Cardiac muscle cell (in vitro differentiated cells and primary cell): ENCODE results near the gene ALKBH3. TPM values are rescaled to one million over a fixed set of nuclear protein-coding genes. Genes with fewer than 3 reads are reported as not detected.

Experiments
- DNase-seq, 2 donors: peaks; one replicate each; pipeline versions ENCODE4 v3.0.0 to v3.0.0-alpha.2; 2010 to 2017; ENCODE audit warnings: low read depth in 1 of 2, low spot score in 1 of 2
- H3K27ac ChIP-seq: fragments of 200-600 bp; sonication (generic); 2 replicates; pipeline ENCODE4 v1.5.1; 2016
- H3K27me3 ChIP-seq: fragments of 200-600 bp; sonication (generic); 2 replicates; pipeline ENCODE4 v1.6.0; 2016; ENCODE audit warnings: control low read depth
- H3K36me3 ChIP-seq: fragments of 200-600 bp; sonication (generic); 2 replicates; pipeline ENCODE4 v1.5.1; 2016; ENCODE audit warnings: control low read depth
- H3K4me1 ChIP-seq: fragments of 200-600 bp; sonication (generic); 2 replicates; pipeline ENCODE4 v1.8.1; 2017; ENCODE audit warnings: low read depth, mild to moderate bottlenecking, mixed run types
- H3K4me3 ChIP-seq: fragments of 200-600 bp; sonication (generic); 2 replicates; pipeline ENCODE4 v1.5.1; 2016; ENCODE audit warnings: mild to moderate bottlenecking
- H3K9me3 ChIP-seq: fragments of 200-600 bp; sonication (generic); 2 replicates; pipeline ENCODE4 v1.5.1; 2017; ENCODE audit warnings: low read depth, mild to moderate bottlenecking, control low read depth
- polyA plus RNA-seq: library from polyadenylated mRNA; unstranded; fragments of >200 nt; fragmentation: Nextera tagmentation; extraction: Ambion mirVana; gene quantifications from 2 replicates; pipeline ENCODE4 v1.2.1, GENCODE V29; 2016
- total RNA-seq: library from RNA; depleted of rRNA; stranded (reverse); fragments of >200 nt; gene quantifications from 2 replicates; pipeline ENCODE4 v1.2.3, GENCODE V29; 2016
- TF ChIP-seq, protein P1 (sequence below): IDR thresholded peaks from 2 replicates; pipeline ENCODE4 v1.5.1; 2012; ENCODE audit warnings: low read depth, mild to moderate bottlenecking, low read length

Gene ALKBH3
- total and polyA plus RNA-seq, 2 experiments from 2014 or later, result 25.0 to 26.4 TPM

DNA sequence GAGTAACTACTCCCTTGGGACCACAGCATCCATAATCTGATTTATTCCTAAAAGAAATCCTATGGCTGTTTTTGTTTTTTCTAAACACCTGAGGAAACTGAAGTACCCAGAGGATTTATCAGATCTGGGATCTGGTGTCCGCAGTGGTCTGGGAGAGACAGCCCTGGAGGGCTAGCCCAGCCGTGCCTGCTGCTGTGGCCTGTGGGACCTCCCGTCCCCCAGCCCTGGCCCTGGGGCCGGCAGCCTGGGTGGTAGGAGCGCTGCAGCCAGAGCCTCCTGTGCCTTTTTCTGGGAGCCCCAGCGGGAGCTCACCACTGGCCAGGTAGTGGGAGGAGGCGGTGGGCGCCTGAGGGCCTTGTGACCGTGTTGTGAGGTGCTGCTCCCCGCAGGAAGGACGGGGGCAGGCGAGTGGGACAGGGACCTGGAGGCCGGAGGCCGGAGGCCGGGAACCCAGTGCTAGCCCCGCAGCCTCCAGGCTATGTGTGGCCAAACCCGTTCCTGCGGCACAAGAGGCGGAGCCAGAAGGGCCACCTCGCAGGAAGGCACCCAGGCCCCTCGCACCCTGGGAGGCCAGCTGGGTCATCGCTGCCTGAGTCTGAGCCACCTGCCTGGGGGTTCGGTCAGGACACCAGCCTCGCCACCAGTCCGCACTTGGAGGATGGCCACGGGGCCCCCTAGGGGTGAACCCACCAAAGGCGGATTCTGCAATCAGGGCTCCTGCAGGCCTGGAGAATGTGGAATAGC, 43.7 kb downstream of the ALKBH3 start:
- H3K9me3 ChIP-seq, result no peaks in the 10 kb centered on the region
- H3K27me3 ChIP-seq, result no peaks in the 10 kb centered on the region
- TF ChIP-seq, protein P1, sequence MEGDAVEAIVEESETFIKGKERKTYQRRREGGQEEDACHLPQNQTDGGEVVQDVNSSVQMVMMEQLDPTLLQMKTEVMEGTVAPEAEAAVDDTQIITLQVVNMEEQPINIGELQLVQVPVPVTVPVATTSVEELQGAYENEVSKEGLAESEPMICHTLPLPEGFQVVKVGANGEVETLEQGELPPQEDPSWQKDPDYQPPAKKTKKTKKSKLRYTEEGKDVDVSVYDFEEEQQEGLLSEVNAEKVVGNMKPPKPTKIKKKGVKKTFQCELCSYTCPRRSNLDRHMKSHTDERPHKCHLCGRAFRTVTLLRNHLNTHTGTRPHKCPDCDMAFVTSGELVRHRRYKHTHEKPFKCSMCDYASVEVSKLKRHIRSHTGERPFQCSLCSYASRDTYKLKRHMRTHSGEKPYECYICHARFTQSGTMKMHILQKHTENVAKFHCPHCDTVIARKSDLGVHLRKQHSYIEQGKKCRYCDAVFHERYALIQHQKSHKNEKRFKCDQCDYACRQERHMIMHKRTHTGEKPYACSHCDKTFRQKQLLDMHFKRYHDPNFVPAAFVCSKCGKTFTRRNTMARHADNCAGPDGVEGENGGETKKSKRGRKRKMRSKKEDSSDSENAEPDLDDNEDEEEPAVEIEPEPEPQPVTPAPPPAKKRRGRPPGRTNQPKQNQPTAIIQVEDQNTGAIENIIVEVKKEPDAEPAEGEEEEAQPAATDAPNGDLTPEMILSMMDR, result peak; percentile 15
- peaks cover 5% of the 10 kb centered on the region for H3K36me3 ChIP-seq
- H3K27ac ChIP-seq, result peak overlapping the region; percentile 74
- H3K4me1 ChIP-seq, result peaks cover 12% of the 10 kb centered on the region
- no peak overlapping the region for H3K4me3 ChIP-seq
- DNase-seq, result no peak

DNA sequence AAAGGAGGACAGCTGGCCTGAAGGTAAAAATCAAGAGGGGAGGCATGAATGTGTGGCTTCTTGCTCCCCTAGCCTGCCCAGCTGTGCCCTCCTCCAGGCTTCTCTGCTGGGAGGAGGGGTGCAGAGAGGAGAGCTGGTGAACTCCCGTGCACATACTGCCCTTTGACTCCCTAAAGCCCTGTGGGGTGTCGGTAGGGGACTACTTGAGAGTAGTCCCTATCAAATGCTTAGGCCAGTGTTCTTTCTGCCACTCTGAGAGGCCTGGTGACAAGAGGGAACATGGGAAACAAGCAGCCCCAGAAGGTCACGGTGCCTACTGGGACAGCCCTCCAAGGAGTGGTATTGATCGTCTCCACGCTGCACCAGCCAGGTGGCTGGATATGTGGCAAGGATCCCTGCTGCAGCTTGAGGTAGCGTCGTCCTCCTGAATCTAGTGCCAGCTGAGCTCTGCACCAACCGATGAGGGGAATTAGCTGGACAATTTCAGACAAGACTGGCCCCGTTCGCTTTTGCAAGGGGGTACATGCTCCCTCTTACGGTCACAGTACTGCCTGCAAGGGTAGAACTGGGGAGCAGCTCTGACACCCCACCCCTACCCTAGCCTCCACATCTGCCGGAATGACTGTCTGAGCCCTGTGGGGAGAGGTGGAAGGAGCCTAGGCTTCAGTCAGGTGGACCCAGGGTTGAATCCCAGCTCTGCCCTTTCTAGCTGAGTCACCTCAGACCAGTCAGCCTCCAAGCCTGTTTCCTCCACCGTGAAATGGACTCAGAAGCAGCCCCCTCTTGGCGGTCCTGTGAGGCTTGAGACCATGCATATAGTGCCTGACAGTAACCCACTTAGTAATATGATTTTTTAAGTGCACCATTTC, 44.7 kb downstream of the ALKBH3 start:
- Histone ChIP-seq H3K9me3 (no peaks in the 10 kb centered on the region), H3K27me3 (no peaks in the 10 kb centered on the region), H3K4me3 (no peak overlapping the region), H3K27ac (peak overlapping the region; percentile 23), H3K4me1 (peaks cover 12% of the 10 kb centered on the region), H3K36me3 (no peaks in the 10 kb centered on the region)
- DNase-seq, result no peak
- TF ChIP-seq, protein P1, result no peak

- H3K4me3 ChIP-seq, result no peak overlapping the region
- H3K9me3 ChIP-seq, result no peaks in the 10 kb centered on the region
- TF ChIP-seq, protein P1, result no peak
- H3K27ac ChIP-seq, result no peak overlapping the region
- H3K27me3 ChIP-seq, result no peaks in the 10 kb centered on the region
- no peaks in the 10 kb centered on the region for H3K36me3 ChIP-seq
- DNase-seq, result no peak
- H3K4me1 ChIP-seq, result peaks cover 12% of the 10 kb centered on the region
Measured at GRCh38 chr11:43925932-43926505, 45.4 kb downstream of the ALKBH3 start.

DNA sequence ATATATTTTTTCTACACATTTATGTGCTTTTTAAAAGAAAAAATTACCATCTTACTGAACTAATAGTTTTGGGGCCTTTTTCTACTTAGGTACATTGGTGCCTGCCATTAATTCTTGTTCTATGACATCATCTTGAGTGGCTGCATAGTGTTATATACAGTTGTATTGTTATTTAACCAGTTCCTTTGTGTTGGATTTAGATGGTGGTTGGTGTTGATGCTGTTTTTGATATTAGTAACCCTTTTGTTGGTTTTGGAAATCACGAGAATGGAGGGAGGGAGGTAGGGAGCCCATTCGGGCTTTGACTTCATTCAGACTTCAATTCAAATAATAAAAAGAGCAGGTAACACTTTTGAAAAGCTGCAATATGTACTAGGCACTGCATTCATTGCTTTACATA, 46.4 kb downstream of the ALKBH3 start:
- Histone ChIP-seq H3K4me1 (peaks cover 12% of the 10 kb centered on the region), H3K27ac (no peak overlapping the region), H3K27me3 (no peaks in the 10 kb centered on the region), H3K9me3 (no peaks in the 10 kb centered on the region), H3K4me3 (no peak overlapping the region), H3K36me3 (no peaks in the 10 kb centered on the region)
- no peak for DNase-seq
- TF ChIP-seq, protein P1, result no peak

DNA sequence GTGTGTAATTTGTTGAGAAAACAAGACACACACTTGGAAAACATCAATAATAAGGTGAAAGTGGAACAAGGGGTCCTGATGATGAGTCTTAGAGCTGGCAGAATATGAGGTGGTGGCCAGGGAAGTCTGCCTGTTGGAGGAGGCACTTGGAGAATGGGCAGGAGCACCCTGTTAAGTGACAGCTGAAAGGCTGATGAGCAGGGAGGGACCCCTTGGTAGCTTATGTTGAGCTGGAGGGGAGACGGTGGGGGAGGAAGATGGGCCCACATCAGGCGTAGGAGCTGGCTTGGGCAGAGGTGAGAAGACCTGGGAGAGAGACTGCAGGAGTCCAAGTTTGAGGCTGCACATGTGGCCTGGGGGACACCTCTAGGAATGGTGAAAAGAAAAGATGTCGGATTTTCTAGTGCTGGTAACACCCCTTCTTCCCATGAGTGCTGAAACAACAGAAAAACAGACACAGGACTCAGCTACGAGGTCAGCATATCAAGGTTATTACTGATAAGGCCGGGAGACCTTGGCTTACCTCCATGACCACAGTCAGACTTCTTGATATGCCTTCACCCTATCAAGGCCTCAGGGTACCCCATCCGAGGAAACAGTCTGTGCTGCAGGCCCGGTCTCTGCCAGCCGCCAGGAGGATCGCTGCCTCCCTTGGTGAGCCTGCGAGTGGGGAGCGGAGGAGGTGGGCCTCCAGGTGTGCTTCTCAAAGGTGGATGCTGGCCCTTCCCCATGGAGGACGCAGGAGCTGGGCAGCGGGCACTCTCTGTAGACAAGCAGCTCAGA, 47.5 kb downstream of the ALKBH3 start:
- TF ChIP-seq, protein P1, result no peak
- peaks cover 12% of the 10 kb centered on the region for H3K4me1 ChIP-seq
- H3K36me3 ChIP-seq, result no peaks in the 10 kb centered on the region
- no peak overlapping the region for H3K4me3 ChIP-seq
- DNase-seq, result no peak
- H3K9me3 ChIP-seq, result no peaks in the 10 kb centered on the region
- no peaks in the 10 kb centered on the region for H3K27me3 ChIP-seq
- no peak overlapping the region for H3K27ac ChIP-seq
